Measurements from ENCODE around the gene PLA2G2C.

- TF ChIP-seq, protein P1, sequence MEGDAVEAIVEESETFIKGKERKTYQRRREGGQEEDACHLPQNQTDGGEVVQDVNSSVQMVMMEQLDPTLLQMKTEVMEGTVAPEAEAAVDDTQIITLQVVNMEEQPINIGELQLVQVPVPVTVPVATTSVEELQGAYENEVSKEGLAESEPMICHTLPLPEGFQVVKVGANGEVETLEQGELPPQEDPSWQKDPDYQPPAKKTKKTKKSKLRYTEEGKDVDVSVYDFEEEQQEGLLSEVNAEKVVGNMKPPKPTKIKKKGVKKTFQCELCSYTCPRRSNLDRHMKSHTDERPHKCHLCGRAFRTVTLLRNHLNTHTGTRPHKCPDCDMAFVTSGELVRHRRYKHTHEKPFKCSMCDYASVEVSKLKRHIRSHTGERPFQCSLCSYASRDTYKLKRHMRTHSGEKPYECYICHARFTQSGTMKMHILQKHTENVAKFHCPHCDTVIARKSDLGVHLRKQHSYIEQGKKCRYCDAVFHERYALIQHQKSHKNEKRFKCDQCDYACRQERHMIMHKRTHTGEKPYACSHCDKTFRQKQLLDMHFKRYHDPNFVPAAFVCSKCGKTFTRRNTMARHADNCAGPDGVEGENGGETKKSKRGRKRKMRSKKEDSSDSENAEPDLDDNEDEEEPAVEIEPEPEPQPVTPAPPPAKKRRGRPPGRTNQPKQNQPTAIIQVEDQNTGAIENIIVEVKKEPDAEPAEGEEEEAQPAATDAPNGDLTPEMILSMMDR (IDR thresholded peaks at IDR 0.05): no peak
- no peak for TF ChIP-seq ZFX (IDR thresholded peaks at IDR 0.05; ENCODE audit: borderline replicate concordance)
These were observed 65.5 kb downstream of the PLA2G2C start for GRCh38 chr1:20120796-20121195.
